GM21529 (cell line): Measurements from ENCODE around the gene TMEM184A.
"Not testable (repeated sequence)": the region's sequence is repeated elsewhere in the genome, so short reads cannot be mapped to it uniquely, and the experiment has no call there.

Source experiments
- ATAC-seq: cut with Tn5 transposase; IDR thresholded peaks from one replicate; pipeline ENCODE4 v1.9.1; 2021; ENCODE audit not compliant: unreplicated experiment

Gene TMEM184A

GRCh38 chr7:1590887-1591286, 34.9 kb upstream of the TMEM184A start:
- no peak for ATAC-seq

- ATAC-seq, result no peak
These were observed 34.5 kb upstream of the TMEM184A start for GRCh38 chr7:1590476-1590875.

DNA sequence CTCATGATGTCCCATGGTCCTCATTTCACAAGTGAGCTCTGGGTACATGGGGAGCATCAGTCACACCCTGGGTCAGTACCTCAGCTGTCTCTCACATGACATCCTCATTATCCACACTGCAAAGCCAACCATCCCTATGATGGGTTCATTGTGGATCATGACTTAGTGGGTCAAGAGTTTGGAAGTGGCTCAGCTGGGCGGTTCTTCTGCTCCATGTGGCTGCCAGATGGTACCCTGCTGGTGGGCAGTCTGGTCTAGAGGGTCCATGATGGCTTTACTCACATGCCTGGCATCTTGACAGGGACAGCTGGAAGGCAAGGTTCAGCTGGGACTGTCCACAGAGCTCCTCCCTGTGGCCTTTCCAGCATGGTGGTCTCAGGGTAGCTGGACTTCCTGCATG, 33.0 kb upstream of the TMEM184A start:
- no peak for ATAC-seq

DNA sequence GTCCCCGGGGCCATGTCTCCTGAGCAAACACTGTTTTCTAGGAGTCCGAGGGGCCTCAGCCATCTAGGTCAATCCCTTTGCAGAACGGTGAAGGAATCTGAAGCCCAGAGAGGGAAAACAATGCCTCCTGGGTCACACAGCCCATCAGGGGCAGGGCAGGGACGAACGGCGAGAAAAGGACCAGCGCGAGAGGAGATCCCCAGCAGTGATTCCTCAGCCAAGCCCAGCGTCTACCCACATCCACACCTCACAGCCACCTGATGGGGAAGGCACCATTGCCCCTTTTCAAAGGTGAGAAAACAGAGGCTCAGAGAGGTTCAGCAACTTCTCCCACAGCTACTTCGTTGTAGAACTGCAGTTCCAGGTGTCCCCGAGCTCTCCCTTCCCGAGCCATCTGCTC, 31.7 kb upstream of the TMEM184A start:
- no peak for ATAC-seq

DNA sequence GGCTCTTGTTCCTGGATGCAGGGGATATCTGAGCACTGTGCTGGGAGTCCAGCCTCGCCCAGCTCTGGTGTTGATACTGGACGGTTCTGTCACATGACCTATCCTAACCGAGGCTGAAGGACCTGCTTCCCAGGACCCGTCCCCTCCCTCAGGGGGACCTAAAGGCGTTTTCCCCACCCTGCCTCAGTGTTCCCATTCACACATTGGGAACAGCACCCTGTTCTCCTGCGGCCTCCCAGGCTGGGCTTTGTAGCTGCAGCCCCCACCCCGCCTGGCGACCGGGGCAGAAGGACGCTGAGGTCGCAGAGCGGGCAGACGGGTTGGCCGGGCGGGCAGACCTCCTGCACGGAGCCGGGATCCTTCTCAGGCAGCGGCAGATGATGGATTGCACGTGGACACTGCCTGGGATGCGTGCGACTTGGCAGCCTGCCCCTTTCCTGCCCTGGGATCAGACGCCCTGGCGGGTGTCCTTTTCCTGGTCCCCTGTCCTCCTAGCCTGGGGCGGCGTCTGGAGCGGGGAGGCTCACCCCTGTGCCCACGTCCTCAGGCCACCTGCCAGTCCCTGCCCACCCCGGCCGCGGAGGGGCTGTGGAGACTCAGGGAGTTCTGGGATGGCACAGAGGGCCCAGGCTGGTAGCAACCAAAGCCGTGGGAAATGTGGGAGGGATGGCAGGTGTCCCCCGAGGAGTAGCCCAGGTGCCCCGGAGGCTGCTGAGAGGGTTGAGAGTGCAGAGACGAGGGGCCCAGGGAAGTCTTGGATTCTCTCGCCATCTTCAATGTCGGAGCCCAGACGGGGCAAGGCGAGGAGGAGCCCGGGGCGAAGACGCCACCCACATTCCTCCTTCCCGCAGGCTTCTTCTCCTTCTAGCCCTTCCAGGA, 31.1 kb upstream of the TMEM184A start:
- no peak for ATAC-seq

- no peak for ATAC-seq
These were observed 30.3 kb upstream of the TMEM184A start for GRCh38 chr7:1586126-1586826.

GRCh38 chr7:1585142-1585981, 29.4 kb upstream of the TMEM184A start:
- ATAC-seq, result no peak

GRCh38 chr7:1584700-1585099, 28.7 kb upstream of the TMEM184A start:
- no peak for ATAC-seq

GRCh38 chr7:1583241-1583930, 27.4 kb upstream of the TMEM184A start:
- not testable (repeated sequence) for ATAC-seq

- no peak for ATAC-seq
These were observed 24.5 kb upstream of the TMEM184A start for GRCh38 chr7:1580422-1581030.

DNA sequence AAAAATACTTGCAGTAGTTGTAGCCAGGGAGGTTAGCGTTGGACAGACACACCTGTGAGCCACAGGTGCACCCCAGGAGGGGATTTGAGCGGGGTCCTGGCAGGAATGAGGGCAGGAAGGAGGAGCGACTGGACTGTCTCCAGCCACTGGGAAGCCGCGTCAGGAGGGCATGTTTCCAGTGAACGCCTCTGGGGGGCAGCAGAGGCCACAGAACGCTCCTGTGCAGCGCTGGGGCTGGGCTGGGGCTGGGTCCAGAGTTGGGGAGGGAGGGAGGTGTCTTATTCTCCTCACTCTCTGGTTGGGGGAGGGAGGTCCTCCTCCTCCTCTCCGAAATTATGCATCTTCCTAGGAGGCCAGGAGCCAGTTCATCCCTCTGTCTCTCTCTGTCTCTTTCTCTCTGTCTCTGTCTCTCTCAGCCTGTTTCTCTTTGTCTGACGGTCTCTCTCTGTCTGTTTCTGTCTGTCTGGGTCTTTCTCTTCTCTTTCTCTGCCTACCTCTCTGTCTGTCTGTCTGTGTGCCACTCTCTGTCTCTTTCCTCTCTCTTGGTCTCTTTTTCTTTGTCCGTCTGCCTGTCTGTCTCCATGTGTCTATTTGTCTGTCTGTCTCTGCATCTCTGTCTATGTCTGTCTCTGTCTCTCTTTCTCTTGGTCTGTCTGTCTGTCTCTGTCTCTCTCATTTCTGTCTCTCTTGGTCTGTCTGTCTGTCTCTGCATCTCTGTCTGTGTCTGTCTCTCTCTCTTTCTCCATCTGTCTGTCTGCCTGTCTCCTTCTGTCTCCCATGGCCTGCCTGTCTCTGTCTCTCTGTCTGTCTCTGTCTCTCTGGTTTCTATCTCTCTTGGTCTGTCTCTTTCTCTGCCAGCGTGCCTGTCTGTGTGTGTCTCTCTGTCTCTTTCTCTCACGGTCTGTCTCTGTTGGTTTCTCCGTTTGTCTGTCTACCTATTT, 23.7 kb upstream of the TMEM184A start:
- peak; percentile 71 for ATAC-seq

- no peak for ATAC-seq
These were observed 22.5 kb upstream of the TMEM184A start for GRCh38 chr7:1578513-1578912.

DNA sequence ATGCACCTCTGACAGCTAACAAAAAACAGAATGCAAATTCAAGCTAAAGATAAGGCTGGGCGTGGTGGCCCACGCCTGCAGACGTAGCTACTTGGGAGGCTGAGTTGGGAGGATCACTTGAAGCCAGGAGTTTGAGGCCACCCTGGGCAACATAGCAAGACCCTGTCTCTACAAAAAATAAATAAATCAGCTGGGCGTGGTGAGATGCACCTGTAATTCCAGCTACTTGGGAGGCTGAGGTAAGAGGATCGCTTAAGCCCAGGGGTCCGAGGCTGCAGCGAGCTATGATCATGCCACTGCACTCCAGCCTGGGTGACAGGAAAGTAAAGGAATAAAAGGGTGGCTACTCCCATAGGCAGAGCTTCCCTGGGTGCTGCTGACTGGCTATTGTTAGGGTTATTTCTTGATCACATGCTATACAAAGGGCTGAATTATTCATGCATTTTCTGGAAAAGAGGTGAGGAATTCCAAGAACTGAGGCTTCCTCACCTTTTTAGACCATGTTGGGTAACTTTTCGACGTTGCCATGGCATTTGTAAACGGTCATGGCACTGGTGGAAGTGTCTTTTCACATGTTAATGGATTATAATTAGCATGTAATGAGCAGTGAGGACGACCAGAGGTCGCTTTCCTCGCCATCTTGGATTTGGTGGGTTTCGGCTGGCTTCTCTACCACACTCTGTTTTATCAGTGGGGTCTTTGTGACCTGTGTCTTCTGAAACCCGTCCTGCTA, 20.7 kb upstream of the TMEM184A start:
- ATAC-seq, result no peak

DNA sequence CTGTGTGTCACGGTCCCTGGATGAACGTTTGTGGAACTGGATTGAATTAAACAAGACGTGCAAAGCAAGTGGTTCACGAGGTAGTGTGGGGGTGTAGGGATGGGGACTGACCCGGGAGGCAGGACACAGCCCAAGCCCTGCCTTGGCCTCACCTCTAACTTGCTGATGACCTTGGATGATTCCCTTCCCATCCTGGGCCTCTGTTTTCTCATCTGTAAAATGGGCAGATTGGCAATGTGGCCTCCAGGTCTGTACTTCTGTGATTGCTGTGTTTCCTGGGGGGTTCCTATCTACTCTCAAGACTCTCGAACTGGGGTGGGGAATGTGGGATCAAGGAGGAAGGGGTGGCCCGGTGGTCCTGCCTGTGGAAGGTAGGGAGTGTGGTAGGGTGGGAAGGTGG, 19.8 kb upstream of the TMEM184A start:
- no peak for ATAC-seq

DNA sequence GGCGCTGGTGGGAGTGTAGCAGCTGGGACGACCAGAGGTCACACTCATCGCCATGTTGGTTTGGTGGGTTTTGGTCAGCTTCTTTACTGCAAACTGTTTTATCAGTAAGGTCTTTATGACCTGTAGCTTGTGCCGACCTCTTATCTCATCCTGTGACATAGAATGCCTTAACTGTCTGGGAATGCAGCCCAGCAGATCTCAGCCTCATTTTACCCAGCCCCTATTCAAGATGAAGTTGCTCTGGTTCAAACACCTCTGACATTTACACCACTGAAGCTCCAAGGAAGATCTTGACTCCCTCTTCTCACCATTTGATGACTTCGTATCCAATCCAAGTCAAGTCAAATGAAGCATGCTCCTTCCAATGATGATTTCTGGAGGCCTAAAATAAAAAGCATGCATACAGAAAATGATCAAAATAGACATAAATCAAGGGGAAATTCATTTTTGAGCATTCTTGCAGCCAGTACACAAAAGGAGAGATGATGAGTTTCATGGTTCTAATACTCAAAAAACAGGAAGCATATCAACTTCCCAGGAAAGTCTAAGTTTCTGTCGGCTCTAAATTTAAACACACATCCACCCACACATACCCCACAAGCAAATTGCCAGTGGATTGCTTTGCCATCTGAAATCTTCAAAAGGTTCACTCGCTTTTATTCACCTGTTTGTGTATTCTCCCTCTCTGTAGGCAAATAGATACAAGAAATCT, 16.3 kb upstream of the TMEM184A start:
- no peak for ATAC-seq

DNA sequence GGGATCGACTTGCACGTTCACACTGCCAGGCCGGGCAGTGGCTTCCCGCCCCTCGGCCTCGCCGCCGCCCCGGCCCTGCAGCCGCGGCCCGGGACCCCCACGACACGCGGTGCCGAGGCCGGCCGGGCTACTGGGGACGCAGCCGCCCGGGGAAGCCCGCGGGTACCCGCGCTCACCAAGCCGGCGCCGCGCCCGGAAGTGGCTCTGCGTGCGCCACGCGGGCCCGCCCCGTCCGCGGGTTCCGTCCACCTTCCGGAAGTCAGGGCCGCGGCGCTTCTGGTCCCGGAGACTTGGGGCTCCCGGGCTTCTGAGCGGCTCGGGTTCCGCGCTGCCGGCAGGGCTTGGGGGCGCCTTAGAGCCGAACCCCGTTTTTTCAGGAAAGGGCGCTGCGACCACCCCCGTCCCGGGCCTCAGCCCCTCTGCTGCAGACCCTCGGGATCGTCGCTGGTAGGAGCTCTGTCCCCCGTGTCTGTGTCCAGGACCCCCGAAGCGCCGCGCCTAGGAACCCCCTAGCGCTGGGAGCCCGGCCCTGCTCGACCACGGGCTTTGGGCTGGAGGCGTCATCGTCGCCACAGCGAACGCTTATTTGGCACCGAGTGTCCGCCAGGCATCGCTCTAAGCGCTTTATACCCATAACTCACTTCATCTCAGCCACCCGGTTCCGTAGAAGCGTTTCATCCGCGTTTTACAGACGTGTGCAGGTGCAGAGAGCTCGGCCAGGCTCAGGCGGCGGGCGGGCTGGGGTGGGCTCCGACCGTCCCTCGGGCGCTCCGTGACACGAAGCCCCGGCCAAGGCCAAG, 14.0 kb upstream of the TMEM184A start, which contains the start of gene PSMG3:
TSS of gene PSMG3 (minus strand) at position 200 of the 800 bp plus-strand sequence. CDS start 693 bp downstream, outside the sequence.
- peak; percentile 89 for ATAC-seq

GRCh38 chr7:1569440-1569832, 13.4 kb upstream of the TMEM184A start:
- no peak for ATAC-seq
